ENCODE data around the gene TTL. TPM values are rescaled to one million over a fixed set of nuclear protein-coding genes. Genes with fewer than 3 reads are reported as not detected.
A peak's percentile ranks its signal among the peaks of the same experiment; 100 is the strongest.
"Not testable (repeated sequence)": the region's sequence is repeated elsewhere in the genome, so short reads cannot be mapped to it uniquely, and the experiment has no call there.

TTL gene
- total RNA-seq = 43.5 and 63.9 TPM in 2 replicates

DNA sequence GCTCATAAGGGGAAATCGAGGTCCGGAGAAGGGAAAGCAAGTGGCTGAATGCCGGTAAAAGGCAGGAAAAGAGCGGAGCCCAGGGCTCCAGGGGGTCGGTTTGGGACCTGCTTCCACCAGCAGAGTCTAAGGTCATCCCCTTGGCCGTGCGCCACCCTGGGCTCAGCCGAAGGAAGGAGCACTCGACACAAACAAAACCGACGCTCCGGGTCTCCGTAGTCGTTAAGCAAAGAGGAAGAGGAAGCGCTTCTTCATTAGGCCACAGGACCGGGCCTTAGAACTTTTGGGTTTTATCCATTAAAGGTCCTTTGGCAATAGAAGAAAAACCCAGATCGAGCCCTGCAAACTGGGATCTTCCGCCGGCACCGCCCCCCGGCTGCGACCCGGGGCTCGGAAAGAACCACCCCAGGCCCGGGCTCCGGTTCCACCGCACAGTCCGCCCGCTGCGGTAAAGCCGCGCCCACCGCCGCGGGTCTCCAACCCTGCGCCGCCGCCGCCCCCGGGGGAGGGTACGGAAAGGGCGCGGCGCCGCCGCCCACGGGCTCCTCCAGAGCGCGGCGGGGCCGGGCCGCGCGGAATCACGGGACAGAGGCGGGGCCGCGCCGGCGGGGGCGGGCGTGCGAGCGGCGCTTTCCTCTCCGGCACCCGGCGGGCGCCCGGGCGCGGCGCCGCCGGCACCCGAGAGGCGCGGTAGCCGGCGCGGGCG is at the start of gene TTL:
TSS of gene TTL (plus strand) at position 629 of the 706 bp plus-strand sequence. CDS start 189 bp downstream, outside the sequence.
- DNase-seq (ENCODE audit: low read depth) = peak; percentile 58
- TF ChIP-seq, protein P1, sequence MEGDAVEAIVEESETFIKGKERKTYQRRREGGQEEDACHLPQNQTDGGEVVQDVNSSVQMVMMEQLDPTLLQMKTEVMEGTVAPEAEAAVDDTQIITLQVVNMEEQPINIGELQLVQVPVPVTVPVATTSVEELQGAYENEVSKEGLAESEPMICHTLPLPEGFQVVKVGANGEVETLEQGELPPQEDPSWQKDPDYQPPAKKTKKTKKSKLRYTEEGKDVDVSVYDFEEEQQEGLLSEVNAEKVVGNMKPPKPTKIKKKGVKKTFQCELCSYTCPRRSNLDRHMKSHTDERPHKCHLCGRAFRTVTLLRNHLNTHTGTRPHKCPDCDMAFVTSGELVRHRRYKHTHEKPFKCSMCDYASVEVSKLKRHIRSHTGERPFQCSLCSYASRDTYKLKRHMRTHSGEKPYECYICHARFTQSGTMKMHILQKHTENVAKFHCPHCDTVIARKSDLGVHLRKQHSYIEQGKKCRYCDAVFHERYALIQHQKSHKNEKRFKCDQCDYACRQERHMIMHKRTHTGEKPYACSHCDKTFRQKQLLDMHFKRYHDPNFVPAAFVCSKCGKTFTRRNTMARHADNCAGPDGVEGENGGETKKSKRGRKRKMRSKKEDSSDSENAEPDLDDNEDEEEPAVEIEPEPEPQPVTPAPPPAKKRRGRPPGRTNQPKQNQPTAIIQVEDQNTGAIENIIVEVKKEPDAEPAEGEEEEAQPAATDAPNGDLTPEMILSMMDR (IDR thresholded peaks at IDR 0.05; ENCODE audit: insufficient read depth, low read depth, low read length) = no peak
- H3K4me3 ChIP-seq (ENCODE audit: low read depth, low read length) = peak within 1 kb of the TSS; percentile 86

DNA sequence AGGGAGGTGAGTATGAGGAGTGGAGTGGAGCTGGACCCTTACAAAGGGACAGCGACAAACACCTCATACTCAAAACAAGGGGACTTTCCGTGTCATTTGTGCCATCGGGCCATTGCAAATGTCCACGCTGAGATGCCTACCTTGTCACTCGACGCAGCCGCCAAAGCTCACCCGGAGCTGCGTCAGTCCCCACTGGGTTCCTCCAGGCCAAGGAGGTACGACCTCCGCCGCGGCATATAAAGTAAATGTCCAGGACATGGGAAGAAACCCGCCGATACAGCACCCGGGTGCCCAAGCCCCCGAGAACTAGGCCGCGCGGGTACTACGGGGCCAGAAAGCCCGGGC is 49.6 kb upstream of the TTL start:
- not testable (repeated sequence) for DNase-seq (ENCODE audit: low read depth)
- H3K4me3 ChIP-seq (ENCODE audit: low read depth, low read length) = peak overlapping the region; percentile 50

- peak overlapping the region; percentile 50 for H3K4me3 ChIP-seq (ENCODE audit: low read depth, low read length)
- DNase-seq (ENCODE audit: low read depth) = peak; percentile 18
Measured at GRCh38 chr2:112432735-112433479, 49.0 kb upstream of the TTL start.

GRCh38 chr2:112433480-112433879 is 48.5 kb upstream of the TTL start, which contains the start of gene RGPD8:
TSS of gene RGPD8 (minus strand) at chr2:112433645. CDS start at chr2:112433453, 192 bp downstream.
- peak within 1 kb of the TSS; percentile 50 for H3K4me3 ChIP-seq (ENCODE audit: low read depth, low read length)
- peak; percentile 88 for DNase-seq (ENCODE audit: low read depth)

DNA sequence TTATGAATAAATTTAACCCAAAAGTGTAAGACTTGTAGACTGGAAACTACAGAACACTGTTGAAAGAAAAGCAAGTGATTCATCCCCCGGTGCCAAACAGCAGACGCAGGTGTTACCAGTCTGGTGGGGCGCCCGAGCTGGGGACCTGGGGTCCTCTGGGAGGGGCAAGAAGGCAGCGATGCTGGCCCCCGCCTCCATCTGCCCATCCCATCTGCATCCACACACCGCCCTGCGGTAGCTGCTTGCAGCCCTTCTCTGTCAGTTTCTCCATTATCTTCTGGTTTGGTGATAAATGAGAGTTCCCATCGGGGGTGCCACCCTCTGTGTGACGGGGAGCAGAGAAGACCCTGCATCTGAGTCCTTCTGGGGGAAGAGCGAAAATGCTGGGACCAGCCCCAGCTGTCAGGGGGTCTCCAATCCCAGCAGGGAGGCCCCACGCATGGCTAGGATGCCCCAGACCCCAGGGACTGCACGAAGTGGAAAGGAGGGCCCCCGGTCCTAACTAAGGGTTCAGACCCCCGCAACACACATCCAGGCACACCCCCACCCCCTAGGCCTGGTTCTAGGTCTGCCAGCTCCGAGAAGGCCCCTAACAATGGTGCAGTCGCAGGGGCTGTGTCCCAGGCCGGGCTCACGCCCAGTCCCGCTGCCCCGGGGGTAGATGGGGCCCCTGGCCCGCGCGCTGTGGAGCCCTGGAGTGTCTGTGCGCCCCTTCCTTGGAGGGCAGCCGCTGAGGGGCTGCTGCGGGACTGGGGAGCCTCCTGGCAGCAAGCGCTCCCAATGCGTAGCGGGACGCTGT is 47.8 kb upstream of the TTL start:
- no peak for DNase-seq (ENCODE audit: low read depth)
- TF ChIP-seq, protein P1 (IDR thresholded peaks at IDR 0.05; ENCODE audit: insufficient read depth, low read depth, low read length) = no peak
- H3K4me3 ChIP-seq (ENCODE audit: low read depth, low read length) = no peak overlapping the region

More at GRCh38 chr2:112433480-112433879, 48.5 kb upstream of the TTL start, which contains the start of gene RGPD8:
- TF ChIP-seq, protein P1 (IDR thresholded peaks at IDR 0.05; ENCODE audit: insufficient read depth, low read depth, low read length) = peak; percentile 62

- H3K4me3 ChIP-seq (ENCODE audit: low read depth, low read length); DNase-seq (ENCODE audit: low read depth): not testable (repeated sequence)
Measured at GRCh38 chr2:112434890-112435715, 46.9 kb upstream of the TTL start.

DNA sequence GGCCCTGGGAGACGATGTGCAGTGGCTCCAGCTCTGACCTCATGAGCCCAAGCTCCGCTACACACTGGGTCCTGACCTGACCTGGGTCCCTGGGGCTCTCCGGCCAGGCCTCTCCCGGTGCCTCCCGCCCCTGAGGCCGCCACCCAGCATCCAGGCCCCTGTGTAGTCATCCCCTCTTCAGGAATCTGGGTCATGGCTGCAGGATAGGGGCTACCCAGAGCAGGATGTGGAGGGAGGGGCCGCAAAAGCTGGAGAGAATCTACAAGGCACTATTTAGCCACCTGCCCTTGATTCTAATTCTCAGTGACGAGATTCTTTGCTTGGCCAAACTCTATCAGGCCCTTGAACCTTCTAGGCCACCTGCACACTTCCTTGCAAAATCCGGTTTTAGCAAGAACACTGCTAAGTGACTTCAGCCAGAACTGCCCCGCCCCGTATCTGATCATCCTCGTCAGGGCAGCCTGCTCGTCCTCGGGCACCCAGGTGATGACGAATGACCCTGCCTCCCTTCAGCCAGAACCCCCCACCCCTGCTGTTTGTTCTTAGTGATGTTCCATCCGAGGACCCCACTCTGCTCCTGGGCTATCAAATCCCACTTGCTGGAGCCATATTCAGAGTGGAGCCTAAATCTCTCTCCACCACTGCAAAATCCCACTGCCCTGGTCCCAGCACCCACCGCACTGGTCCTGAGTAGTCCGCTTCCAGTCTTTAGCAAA is 46.1 kb upstream of the TTL start:
- H3K4me3 ChIP-seq (ENCODE audit: low read depth, low read length); DNase-seq (ENCODE audit: low read depth): not testable (repeated sequence)

DNA sequence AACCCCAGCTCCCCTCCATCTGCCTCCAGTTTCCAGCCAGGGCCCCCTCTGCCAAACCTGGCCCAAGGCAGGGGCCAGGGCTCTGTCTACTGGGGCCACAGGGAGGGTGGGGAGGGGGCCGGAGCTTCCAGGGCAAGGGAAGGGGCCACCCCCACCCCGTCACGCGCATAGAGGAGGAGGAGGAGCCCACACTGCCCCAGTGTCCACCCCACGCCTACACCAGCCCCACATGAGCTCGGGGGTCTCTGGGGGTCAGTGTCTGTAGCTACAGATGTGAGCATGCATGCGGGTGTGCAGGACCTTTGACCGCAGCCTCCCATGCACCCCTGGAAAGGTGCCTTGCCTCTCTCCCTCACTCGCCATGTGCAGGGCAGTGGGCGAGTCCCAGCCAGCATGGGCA is 45.0 kb upstream of the TTL start:
- not testable (repeated sequence) for H3K4me3 ChIP-seq (ENCODE audit: low read depth, low read length); DNase-seq (ENCODE audit: low read depth)

- not testable (repeated sequence) for H3K4me3 ChIP-seq (ENCODE audit: low read depth, low read length)
- peak; percentile 32 for DNase-seq (ENCODE audit: low read depth)
Measured at GRCh38 chr2:112437405-112437831, 44.5 kb upstream of the TTL start.

DNA sequence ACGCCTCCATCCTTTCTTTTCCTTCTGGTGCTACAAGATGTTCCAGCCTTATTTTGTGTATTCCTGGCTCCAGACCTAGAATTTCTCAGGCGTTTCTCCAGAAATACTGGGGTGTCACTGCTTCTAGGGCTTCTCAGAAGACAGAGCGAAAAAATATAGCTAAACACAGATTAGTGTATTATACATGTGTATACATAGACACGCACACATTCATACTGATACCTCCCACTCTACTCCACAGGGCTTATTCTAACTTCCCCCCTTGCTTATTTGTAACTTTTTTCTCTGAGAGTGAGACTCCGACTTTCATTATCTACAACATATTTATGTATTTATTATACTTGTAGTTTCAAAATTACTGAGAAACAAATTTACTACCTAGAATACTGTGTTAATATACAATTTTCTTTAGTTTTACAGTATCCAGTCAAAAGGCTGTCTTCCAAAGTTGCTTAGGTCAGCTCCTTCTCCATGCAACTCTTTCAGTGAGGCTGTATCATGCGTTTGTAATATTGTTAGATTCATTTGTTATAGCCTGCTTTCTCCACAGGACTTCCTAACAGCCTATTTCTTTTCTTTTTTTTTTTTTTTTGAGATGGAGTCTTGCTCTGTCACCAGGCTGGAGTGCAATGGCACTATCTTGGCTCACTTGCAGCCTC is 43.2 kb upstream of the TTL start:
- not testable (repeated sequence) for H3K4me3 ChIP-seq (ENCODE audit: low read depth, low read length); DNase-seq (ENCODE audit: low read depth)

- H3K4me3 ChIP-seq (ENCODE audit: low read depth, low read length); DNase-seq (ENCODE audit: low read depth): not testable (repeated sequence)
Measured at GRCh38 chr2:112444256-112444655, 37.7 kb upstream of the TTL start.
